Endometrium (tissue), 2 donors: ENCODE data around the gene FANCD2OS.
"Not testable (repeated sequence)": the region's sequence is repeated elsewhere in the genome, so short reads cannot be mapped to it uniquely, and the experiment has no call there.

Experiments used
- FAIRE-seq: peaks from 2 replicates; lab custom pipeline; 2012; peaks lifted over from hg19 to GRCh38; lab: Jason Lieb, UNC
- donor health status: control.
- donor health status: control.

Gene FANCD2OS, protein sequence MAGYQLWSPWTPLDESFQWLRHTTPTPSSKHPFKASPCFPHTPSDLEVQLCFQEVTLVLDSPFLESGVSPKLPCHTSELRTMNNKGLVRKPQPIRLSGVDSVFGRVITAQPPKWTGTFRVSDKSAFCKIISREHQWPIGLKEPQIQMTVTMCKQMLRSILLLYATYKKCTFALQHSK

DNA sequence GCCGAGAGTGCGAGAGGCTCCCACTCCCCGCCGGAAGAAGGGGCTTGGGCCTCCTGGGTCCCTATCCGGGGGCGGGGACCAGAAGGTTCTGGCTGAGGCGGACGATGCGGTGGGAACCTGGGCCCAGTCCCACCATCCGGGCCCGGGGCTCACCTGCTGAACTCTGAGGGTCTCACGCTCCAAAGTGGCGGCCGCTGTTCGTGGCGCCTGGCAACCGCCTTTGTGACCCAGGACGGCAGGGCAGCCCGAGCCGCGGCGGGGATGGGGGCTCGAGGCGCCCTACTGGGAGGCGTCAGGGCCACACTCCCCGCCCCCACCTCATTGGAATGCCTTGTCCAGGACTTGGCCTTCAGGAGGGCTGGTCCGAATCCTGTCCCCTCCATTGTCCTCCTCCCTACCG lies at the start of gene FANCD2OS:
Gene FANCD2OS (minus strand): TSS at position 165 of the 400 bp plus-strand sequence. CDS start 3,481 bp downstream, outside the sequence.
- no peak for FAIRE-seq

DNA sequence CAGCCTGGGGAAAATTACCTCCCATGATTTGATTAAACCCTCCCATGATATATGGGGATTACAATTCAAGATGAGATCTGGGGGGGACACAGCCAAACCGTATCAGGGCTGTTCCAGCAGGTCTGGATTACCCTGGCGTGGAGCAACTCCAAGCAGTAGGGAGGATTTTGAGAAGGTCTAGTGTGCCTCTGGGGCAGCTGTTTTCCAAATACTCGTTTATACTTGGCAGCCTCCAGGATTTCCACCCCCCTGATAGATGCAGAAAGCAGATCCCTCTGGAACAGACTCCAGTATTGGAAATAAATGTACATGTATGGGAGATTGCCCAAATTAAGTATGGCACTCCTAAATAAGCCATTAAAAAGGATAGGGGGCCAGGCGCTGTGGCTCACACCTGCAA lies 49.0 kb upstream of the FANCD2OS start:
- FAIRE-seq: no peak

DNA sequence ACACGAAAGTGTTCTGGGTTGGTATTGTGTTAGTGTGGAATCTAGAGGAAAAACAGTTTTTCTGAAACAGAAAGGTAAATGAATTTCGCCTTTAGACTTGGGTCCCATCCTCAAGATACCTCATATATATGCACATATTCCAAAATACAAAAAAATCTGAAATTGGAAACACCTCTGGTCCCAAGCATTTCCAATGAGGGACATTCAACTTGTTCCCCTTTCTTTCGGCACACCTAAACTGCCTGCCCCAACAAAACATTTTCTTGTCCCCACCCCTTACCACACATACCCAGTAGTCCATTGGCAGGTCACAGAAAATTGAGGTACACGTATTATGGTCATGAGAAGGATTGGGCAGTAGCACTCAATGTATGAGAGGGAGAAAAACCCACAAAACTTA lies 47.6 kb upstream of the FANCD2OS start:
- no peak for FAIRE-seq

DNA sequence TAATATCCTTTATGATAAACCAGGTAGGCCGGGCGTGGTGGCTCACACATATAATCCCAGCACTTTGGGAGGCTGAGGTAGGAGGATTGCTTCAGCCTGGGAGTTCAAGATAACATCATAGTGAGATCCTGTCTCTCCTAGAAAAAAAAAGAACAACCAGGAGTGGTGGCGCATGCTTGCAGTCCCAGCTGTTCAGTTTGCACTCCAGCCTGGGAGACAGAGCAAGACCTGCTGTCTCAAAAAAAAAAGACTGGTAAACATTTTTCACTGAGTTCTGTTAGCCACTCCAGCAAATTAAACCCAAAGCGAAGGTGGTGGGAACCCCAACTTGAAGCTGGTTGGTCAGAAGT lies 47.0 kb upstream of the FANCD2OS start:
- FAIRE-seq: no peak

DNA sequence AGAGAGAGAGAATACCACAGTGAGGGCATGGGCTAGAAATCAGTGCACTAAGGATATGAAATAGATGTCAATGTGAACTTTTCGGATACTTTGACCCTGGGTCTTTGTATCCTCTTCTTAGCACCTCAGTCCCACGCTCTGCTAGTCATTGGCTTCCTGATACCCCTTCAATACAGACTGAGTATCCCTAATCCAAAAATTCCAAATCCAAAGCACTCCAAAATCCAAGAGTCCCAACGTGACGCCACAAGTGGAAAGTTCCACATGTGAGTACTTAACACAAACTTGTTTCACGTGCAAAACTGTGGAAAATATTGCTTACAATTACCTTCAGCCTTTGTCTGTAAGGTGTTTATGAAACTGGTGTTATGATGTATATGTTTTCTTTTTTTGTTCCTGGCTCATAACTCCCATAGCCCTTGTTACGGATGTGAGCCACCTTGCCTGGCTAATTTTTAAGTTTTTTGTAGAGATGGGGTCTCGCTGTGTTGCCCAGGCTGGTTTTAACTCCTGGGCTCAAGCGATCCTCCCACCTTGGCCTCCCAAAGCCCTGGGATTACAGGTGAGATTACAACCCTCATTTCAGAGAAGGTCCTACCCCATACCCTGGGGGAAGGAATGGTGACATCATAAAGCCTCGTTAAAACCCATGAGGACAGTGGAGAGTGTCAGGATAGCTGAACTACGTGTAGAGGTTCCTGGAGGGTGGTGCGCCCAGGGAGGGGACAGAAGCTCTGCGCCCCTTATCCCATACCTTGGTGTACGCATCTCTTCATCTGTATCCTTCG lies 46.5 kb upstream of the FANCD2OS start:
- no peak for FAIRE-seq

DNA sequence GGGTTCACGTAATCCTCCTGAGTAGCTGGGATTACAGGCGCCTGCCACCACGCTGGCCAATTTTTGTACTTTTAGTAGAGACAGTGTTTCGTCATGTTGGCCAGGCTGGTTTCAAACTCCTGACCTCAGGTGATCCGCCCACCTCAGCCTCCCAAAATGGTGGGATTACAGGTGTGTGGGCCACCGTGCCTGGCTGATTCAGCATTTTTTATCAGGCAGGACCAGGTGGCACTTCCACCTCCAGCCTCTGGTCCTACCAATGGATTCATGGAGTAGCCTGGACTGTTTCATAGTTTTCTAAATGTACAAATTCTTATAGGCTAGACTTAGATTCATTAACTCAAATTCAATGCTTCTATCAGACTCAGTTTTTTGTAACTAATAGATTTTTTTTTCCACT lies 42.9 kb upstream of the FANCD2OS start:
- no peak for FAIRE-seq

DNA sequence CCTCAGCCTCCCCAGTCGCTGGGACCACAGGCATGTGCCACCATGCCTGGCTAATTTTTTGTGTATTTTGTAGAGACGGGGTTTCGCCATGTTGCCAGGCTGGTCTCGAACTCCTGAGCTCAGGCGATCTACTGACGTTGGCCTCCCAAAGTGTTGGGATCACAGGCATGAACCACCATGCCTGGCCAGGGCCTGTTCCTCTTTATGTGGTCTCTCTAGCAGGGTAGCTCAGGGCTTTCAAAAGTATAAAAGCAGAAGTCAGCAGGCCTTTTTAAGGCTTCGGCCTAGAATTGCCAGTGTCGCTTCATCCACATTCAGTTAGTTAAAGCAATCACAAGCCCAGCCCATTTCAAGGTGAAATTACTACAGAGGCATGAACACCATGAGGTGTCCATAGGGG lies 41.2 kb upstream of the FANCD2OS start:
- FAIRE-seq: no peak

DNA sequence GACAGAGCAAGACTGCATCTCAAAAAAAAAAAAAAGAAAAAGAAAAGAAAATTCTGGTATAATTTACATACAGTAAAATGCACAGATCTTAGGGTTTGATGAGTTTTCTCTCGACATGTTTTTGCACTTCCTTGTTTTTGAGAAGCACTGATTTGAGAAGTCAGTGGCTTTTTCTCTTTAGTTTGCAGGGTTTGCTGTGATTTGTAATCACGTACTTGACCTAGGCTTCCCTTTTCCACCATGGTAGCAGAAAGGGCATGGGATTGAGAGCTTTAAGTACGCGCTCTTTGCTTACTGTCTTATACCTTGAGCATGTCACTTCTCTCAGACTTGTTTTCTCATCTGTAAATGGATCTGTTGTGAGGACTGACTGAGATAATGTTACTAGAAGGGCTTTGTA lies 37.6 kb upstream of the FANCD2OS start:
- no peak for FAIRE-seq

DNA sequence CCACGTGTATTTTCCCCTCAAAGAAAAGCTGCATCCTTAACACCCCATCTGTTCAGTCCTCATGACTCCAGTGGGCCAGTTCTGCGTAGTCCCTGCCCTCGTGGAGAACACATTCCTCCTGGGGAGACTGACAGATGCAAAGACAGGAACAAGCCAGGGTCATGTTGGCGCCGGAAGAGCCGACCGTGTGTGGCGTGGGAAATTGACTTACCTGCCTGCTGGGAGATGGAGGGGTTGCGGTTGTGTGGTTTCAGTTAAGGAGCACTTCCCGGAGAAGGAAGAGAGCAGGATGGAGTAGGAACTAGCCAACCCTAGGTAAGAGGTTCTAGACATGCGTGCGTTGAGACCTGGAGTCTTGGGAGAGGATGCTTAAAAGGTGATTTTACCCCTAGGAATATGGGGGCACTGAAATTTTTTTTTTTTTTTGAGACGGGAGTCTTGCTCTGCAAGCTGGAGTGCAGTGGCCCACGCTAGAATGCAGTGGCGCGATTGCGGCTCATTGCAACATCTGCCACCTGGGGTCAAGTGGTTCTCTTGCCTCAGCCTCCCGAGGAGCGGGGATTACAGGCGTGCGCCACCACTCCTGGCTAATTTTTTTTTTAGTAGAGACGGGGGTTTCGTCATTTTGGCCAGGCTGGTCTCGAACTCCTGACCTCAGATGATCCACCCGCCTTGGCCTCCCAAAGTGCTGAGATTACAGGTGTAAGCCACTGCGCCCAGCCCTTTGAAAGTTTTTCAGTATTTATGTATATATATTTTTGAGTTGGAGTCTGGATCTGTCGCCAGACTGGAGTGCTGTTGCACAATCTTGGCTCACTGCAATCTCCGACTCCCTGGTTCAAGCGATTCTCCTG lies 34.9 kb upstream of the FANCD2OS start:
- FAIRE-seq: no peak

DNA sequence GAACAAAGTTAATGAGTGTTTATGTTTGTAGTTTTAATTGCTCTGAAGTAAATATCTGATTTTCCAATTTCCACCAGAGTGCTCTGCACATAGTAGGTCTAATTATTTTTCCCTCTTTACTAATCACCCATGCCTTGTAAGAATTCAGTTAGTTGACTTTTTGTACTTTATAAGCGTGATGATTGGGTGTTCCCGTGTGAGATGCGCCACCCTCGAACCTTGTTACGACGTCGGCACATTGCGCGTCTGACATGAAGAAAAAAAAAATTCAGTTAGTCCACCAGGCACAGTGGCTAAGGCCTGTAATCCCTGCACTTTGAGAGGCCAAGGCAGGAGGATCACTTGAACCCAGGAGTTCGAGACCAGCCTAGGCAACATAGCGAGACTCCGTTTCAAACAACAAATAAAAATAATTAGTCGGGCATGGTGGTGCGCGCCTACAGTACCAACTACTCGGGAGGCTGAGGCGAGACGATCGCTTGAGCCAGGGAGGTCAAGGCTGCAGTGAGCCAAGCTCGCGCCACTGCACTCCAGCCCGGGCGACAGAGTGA lies 33.0 kb upstream of the FANCD2OS start:
- no peak for FAIRE-seq

DNA sequence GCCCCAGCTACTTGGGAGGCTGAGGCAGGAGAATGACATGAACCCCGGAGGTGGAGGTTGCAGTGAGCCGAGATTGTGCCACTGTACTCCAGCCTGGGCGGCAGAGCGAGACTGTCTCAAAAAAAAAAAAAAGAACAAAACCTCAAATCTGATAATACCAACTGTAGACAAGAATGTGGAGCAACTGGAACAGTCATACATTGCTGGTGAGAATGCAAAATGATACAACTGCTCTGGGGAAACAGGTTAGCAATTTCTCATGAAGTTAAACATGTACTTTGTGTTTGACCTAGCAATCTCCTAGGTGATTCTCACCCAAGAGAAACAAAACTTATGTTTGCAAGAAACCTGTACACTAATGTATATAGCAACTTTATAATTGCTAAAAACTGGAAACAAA lies 29.1 kb upstream of the FANCD2OS start:
- FAIRE-seq: no peak

DNA sequence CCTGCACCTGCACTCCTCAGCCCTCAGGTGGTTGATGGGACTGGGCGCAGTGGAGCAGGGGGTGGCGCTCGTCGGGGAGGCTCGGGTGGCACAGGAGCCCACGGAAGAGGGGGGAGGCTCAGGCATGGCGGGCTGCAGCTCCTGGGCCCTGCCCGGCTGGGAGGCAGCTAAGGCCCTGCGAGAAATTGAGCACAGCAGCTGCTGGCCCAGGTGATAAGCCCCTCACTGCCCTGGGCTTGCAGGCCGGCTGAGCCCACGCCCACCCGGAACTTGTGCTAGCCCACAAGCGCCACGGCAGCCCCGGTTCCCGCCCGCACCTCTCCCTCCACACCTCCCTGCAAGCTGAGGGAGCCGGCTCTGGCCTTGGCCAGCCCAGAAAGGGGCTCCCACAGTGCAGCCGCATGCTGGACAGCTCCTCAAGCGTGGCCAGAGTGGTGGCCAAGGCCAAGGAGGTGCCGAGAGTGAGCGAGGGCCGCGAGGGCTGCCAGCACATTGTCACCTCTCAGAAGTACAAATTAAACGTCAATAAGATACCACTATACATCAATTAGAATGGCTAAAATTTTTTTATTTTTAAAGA lies 28.5 kb upstream of the FANCD2OS start:
- no peak for FAIRE-seq

DNA sequence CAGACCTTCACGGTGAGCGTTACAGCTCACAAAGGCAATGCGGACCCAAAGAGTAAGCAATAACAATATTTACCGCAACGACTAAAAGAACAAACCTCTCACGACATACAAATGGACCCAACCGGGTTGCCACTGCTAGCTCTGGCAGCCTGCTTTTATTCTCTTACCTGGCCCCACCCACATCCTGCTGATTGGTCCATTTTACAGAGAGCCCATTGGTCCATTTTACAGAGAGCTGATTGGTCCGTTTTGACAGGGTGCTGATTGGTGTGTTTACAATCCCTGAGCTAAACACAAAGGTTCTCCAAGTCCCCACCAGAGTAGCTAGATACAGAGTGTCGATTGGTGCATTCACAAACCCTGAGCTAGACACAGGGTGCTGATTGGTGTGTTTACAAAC lies 27.8 kb upstream of the FANCD2OS start:
- not testable (repeated sequence) for FAIRE-seq

DNA sequence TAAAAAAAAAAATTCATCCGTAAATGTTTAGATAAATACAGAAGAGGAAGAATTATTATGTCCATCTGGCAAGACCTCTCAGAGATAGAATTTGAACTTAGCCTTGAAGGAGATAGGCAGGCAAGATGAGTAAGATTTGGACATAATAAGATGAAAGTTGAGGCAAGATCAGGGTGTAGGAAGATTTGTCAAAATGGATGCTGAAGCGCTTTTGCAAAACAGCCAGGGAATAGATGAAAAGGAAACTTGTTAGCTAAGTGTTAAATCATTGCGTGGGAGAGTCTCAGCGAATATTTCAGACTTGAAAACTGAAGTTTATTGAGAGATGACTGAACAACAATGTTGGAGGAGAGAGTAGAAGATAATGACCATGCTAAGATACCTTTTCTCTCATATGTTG lies 14.7 kb upstream of the FANCD2OS start:
- no peak for FAIRE-seq

DNA sequence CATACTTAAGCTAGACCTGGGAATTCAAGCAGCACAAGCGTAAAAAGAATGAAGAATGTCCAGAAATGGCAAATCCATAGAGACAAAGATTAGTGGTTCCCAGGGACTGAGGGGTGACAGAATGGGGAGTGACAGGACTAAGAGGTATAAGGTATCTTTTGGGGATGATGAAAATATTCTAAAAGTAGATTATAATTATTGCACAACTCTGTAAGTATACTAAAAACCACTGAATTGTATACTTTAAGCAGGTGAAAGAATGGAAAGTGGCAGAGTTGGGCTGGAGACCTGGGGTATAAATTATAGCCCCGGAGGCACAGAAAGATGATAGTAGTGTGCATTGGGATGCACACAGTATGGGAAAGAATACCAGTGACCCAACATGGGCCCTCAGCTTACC lies 13.0 kb upstream of the FANCD2OS start:
- no peak for FAIRE-seq

DNA sequence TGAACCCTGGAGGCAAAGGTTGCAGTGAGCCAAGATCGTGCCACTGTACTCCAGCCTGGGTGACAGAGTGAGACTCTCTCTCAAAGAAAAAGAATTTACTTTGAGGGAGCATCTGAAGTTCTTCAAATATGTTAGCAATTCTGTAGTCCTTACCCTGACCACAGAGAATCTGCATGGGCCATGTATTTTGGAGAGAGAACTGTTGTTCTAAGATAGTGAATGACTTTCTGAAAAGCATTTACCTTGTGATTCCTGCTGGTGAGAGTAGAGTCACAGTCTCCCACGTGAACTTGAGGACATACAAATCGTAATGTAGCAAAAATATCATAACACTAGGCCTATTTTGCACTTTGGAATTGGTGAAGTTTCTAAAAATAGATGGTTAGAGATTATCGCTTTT lies 11.3 kb upstream of the FANCD2OS start:
- no peak for FAIRE-seq

DNA sequence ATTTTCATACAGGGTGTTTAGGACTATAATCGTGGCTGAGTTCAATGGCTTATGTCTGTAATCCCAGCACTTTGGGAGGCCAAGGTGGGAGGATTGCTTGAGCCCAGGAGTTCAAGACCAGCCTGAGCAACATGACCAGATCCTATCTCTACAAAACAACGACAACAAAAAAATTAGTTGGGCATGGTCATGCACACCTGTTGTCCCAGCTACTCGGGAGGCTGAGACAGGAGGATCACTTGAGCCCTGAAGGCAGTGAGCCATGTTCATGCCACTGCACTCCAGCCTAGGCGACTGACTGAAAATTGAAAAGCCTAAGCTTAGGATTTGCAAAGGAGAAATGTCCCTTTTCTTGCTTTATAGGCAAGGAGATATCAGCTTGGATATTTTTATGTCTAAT lies 8.9 kb upstream of the FANCD2OS start:
- FAIRE-seq: no peak

DNA sequence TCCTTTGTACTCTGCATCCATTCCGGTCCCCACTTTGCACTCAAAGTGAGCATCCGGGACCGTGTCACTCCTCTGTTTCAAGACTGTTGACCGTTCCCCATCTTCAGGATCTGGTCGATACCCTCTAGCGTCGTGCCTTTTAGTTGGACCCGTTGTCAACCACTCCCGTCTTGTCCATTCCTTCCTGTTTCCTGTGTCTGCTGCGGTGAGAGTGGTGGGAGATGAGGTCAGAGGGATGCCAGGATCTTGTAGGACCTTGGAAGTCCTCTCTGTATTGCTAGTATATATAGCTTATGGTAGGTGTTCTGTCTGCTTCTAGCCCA lies 8.0 kb upstream of the FANCD2OS start:
- FAIRE-seq: no peak

DNA sequence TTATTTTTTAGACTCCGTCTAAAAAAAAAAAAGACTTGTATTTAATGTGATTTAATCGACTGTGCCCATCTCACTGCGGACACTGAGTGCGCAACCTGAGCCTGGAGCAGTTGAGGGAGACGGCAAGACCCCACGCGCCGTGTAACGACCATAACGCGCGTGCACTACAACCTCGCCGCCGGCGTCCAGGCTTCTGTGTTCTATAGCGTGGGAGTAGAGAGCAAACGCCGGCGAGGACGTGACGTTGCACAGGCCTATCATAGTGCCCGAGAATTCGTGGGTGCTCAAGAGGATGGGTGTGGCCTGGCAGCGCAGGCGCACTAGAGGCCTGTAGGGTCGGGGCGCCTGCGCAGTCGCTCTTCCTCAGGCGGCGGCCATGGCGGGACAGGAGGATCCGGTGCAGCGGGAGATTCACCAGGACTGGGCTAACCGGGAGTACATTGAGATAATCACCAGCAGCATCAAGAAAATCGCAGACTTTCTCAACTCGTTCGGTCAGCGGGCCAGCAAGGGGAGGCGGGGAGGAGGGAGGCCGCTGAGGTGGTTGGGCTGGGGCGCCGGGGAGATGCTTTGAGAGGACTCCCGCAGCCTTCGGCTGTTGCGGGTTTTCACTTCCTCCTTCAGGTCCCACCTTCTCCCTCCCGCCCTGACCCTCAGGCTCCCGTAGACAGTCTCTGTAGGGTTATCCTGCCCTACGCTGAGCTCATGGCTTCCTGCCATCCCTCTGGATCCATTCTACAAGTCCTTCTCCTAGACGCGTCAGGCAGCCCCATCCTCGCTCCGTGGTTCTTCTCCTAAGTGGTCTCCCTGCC lies 7.5 kb upstream of the FANCD2OS start, which contains the start of gene BRK1:
Gene BRK1 (plus strand): TSS at position 350 of the 812 bp plus-strand sequence. CDS start 27 bp downstream, at position 377.
- FAIRE-seq: peak; percentile 78

DNA sequence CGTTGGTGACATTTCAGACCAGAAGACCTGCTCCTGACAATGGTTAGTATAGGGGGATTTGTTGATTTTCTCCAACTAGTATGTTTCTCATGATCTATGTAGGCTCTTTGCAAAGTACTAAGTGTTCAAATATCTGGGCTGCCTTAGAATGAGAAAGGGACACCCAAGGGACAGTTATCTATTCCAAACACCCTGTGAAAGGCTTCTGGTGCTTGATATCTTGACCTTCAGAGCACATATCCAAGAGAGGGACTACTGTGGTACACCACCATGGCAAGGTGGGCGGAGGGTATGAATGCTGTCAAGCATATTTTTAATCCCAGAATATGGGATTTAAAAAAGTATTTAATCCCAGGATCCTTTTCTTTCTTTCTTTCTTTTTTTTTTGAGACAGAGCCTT lies 1.1 kb downstream of the FANCD2OS start:
- FAIRE-seq: no peak

DNA sequence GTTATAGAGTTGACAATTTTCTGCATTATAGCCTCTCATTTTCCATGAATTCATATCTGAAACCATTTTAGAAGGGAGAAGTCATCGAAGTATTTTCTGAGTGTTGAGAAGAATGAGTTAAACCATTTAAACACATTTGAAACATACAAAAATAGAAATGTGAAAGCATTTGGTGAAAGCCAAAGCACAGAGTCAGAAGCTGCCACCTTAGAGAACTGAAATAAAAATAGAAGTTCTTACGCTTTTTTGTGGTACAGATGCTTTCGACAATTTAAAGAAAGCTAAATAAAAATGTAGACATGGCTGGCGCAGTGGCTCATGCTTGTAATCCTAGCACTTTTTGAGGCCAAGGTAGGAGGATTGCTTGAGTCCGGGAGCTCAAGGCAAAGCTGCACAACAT lies 9.0 kb downstream of the FANCD2OS start:
- no peak for FAIRE-seq

DNA sequence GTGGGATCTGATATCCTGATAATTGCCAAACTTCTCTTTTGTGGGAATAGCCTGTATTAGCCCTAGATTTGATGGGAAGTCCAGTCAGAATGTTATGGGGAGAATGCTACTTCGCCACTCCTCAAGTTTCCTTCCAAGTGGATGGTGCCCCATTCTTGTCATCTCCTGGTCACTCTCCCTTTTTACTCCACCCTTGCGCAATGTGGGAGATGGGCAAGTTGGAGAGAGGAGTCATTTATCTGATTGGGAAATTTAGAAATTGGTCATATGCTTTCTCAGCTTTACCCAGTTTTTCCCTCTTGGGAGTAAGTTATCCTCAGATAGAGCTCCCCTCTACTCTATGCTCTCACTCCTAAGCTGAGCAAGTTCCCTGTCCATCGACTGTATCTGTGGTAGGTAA lies 14.4 kb downstream of the FANCD2OS start:
- no peak for FAIRE-seq
